DOHH2 (cell line): ENCODE measurements around the gene SUPT3H.

ENCODE experiments used
- CTCF ChIP-seq: fragments of 200-600 bp; sonication (generic); IDR thresholded peaks from one replicate; pipeline ENCODE4 v1.5.1; 2014; ENCODE audit warnings: antibody characterized with exemption, mild to moderate bottlenecking, low read depth, low read length; ENCODE audit not compliant: poor library complexity, severe bottlenecking
- EZH2phosphoT487 ChIP-seq: fragments of 200-600 bp; sonication (generic); IDR thresholded peaks from 2 replicates; pipeline ENCODE4 v1.6.1; 2017; ENCODE audit warnings: borderline replicate concordance, mild to moderate bottlenecking, antibody characterized with exemption, low read length, moderate library complexity, mixed read lengths

GRCh38 chr6:45027126-45027525 is 350.6 kb downstream of the SUPT3H start:
- TF ChIP-seq CTCF (no peak), EZH2phosphoT487 (no peak)
